ENCODE data around the gene MKNK1.
A peak's percentile ranks its signal among the peaks of the same experiment; 100 is the strongest.

Gene MKNK1

DNA sequence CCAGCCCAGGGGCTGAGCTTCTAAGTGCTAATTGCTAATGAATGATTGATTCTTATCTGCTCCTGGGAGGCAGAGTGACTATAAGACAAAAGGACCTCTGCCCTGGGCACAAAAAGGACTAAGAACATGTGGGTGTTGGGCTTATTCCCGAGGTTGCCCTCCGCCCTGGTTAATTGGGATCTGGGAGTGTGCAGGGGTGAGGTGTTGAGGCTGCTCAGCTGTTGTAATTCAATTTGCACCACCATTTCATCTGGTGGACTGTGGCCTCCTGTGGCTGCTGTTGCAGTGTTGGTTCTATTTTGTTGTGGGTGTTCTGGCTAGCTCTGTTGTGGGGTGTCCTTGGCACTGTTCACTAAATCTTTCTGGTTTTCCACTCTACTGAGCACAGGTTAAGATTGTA, 65.9 kb downstream of the MKNK1 start:
- no peaks in the 10 kb centered on the region for H3K9me3 ChIP-seq (ENCODE audit: severe bottlenecking)
- no peak overlapping the region for H3K27ac ChIP-seq
- no peak for DNase-seq
- H3K36me3 ChIP-seq, result no peaks in the 10 kb centered on the region
- no peak overlapping the region for H3K4me3 ChIP-seq (ENCODE audit: low read depth, low read length)
- no peak for TF ChIP-seq CTCF (IDR thresholded peaks at IDR 0.05; ENCODE audit: low read depth, low read length)
- no peaks in the 10 kb centered on the region for H3K27me3 ChIP-seq (ENCODE audit: insufficient read depth, low read depth, severe bottlenecking)

GRCh38 chr1:46537651-46538050, 66.4 kb downstream of the MKNK1 start:
- no peak overlapping the region for H3K27ac ChIP-seq

DNA sequence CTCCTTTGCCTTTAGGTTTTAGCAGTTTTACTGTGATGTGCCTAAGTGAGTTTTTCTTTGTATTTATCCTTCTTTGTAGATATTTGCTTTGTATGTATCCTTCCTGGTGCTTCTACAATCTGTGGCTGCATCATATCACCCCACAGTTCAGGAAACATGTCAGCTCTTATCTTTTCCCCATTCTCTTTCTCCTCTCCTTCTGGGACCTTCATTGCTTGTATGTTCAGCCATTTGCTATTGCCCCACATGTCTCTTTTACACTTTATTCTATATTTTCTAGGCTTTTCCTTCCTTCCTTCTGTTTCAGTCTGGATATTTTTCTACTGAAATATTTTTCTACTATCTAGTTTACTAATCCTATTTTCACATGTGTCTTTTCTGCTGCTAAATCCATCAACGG, 67.5 kb downstream of the MKNK1 start:
- Histone ChIP-seq H3K27me3 (ENCODE audit: insufficient read depth, low read depth, severe bottlenecking) (no peaks in the 10 kb centered on the region), H3K4me3 (ENCODE audit: low read depth, low read length) (no peak overlapping the region), H3K36me3 (no peaks in the 10 kb centered on the region), H3K27ac (no peak overlapping the region), H3K9me3 (ENCODE audit: severe bottlenecking) (no peaks in the 10 kb centered on the region)
- DNase-seq, result no peak
- no peak for TF ChIP-seq CTCF (IDR thresholded peaks at IDR 0.05; ENCODE audit: low read depth, low read length)

More at GRCh38 chr1:46537651-46538050, 66.4 kb downstream of the MKNK1 start:
- no peaks in the 10 kb centered on the region for H3K36me3 ChIP-seq
- TF ChIP-seq CTCF (IDR thresholded peaks at IDR 0.05; ENCODE audit: low read depth, low read length), result no peak
- no peaks in the 10 kb centered on the region for H3K9me3 ChIP-seq (ENCODE audit: severe bottlenecking)
- no peaks in the 10 kb centered on the region for H3K27me3 ChIP-seq (ENCODE audit: insufficient read depth, low read depth, severe bottlenecking)
- H3K4me3 ChIP-seq (ENCODE audit: low read depth, low read length), result no peak overlapping the region
- DNase-seq, result no peak

GRCh38 chr1:46535063-46535462, 69.0 kb downstream of the MKNK1 start:
- peak; percentile 72 for DNase-seq
- peak; percentile 88 for TF ChIP-seq CTCF (IDR thresholded peaks at IDR 0.05; ENCODE audit: low read depth, low read length)
- Histone ChIP-seq H3K36me3 (no peaks in the 10 kb centered on the region), H3K9me3 (ENCODE audit: severe bottlenecking) (no peaks in the 10 kb centered on the region), H3K27me3 (ENCODE audit: insufficient read depth, low read depth, severe bottlenecking) (no peaks in the 10 kb centered on the region), H3K27ac (no peak overlapping the region), H3K4me3 (ENCODE audit: low read depth, low read length) (no peak overlapping the region)

GRCh38 chr1:46533179-46533864, 70.7 kb downstream of the MKNK1 start:
- H3K9me3 ChIP-seq (ENCODE audit: severe bottlenecking), result no peaks in the 10 kb centered on the region
- H3K27me3 ChIP-seq (ENCODE audit: insufficient read depth, low read depth, severe bottlenecking), result no peaks in the 10 kb centered on the region
- H3K4me3 ChIP-seq (ENCODE audit: low read depth, low read length), result no peak overlapping the region
- H3K27ac ChIP-seq, result no peak overlapping the region
- no peak for DNase-seq
- no peaks in the 10 kb centered on the region for H3K36me3 ChIP-seq
- no peak for TF ChIP-seq CTCF (IDR thresholded peaks at IDR 0.05; ENCODE audit: low read depth, low read length)

All from WERI-Rb-1 (cell line).